SK-N-MC (cell line): ENCODE data around the gene NR0B2.

Experiments
- EZH2 ChIP-seq: fragments of 200-600 bp; sonication (generic); IDR thresholded peaks from one replicate; pipeline ENCODE4 v1.6.1; 2017; ENCODE audit warnings: antibody characterized with exemption
- FOXP2 ChIP-seq: optimal IDR thresholded peaks from 2 replicates; pipeline ENCODE3; 2011; ENCODE audit warnings: mild to moderate bottlenecking, moderate library complexity; ENCODE audit not compliant: insufficient read depth; ENCODE audit errors: extremely low read length, control extremely low read depth
- POLR2AphosphoS5 ChIP-seq: IDR thresholded peaks from 2 replicates; pipeline ENCODE4 v1.6.1; 2012; ENCODE audit warnings: mild to moderate bottlenecking, low read depth, low read length, borderline replicate concordance

- TF ChIP-seq EZH2 (no peak), POLR2AphosphoS5 (no peak), FOXP2 (no peak)
These were observed 404 bp downstream of the NR0B2 start for GRCh38 chr1:26913389-26913753.
